Stimulated activated CD8-positive, alpha-beta memory T cell treated with anti-CD3 and anti-CD28 coated beads, Interleukin-12 subunit alpha, Interleukin-12 subunit beta, amount 100 ng/mL, for 24 hours (primary cell): ENCODE data around the gene WDR86.

Source experiments
- DNase-seq: peaks from one replicate; pipeline ENCODE4 v3.0.0-alpha.2; 2020; ENCODE audit errors: extremely low read depth

The WDR86 gene

DNA sequence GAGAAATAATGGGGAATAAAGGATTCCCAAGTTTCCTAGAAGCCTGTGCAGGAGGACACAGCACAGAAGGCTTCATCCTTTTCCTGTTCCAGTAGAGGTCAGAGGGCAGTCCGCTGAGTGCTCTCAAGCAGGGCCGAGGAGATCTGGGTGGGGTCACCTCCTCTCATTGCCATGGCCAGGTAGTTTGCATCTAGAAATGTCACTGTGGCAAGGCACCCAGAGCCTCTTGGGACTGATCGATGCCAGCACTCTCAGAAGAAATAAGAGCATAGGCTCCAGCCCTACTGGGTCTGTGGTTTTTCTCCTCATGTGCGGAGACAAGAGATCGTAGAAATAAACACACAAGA, 60.4 kb downstream of the WDR86 start:
- DNase-seq, result no peak

DNA sequence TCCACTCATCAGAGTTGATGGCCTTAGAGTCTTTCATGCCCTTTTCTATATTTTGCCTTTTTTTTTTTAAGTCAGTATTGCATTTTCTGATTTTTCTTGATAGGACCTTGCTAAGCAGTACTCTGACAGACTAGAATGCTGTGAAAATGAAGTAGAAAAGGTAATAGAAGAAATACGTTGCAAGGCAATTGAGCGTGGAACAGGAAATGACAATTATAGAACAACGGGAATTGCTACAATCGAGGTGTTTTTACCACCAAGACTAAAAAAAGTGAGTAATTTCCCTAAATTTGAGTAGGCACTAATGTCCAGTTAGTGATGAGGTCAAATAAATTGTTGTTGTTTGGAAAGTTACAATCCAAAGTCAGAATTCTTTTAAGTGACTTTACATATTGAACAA, 60.9 kb downstream of the WDR86 start:
- no peak for DNase-seq

DNA sequence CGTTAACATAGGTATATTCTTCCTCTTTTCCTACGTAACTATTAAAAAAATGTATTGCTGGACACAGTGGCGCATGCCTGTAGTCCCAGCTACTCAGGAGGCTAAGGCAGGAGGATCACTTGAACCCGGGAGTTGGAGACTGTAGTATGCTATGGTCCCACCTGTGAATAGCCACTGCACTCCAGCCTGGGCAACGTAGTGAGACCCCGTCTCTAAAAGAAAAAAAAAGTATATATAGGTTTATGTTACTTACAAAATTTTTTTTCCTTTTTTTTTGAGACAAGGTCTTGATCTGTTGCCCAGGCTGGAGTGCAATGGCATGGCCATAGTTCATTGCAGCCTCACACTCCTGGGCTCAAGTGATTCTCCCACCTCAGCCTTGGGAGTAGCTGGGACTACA, 62.6 kb downstream of the WDR86 start:
- DNase-seq, result no peak

DNA sequence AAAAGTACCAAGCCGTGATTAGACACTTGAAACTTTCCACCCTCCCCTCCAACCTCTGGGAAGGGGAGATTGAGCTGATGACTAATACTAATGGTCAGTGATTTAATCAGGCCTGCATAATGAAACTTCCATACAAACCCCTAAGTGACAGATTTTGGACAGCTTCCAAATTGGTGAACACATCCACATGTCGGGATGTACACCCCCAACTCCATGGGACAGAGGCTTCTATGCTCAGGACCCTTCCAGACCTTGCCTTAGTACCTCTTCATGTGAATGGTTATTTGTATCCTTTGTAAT, 63.4 kb downstream of the WDR86 start:
- no peak for DNase-seq

DNA sequence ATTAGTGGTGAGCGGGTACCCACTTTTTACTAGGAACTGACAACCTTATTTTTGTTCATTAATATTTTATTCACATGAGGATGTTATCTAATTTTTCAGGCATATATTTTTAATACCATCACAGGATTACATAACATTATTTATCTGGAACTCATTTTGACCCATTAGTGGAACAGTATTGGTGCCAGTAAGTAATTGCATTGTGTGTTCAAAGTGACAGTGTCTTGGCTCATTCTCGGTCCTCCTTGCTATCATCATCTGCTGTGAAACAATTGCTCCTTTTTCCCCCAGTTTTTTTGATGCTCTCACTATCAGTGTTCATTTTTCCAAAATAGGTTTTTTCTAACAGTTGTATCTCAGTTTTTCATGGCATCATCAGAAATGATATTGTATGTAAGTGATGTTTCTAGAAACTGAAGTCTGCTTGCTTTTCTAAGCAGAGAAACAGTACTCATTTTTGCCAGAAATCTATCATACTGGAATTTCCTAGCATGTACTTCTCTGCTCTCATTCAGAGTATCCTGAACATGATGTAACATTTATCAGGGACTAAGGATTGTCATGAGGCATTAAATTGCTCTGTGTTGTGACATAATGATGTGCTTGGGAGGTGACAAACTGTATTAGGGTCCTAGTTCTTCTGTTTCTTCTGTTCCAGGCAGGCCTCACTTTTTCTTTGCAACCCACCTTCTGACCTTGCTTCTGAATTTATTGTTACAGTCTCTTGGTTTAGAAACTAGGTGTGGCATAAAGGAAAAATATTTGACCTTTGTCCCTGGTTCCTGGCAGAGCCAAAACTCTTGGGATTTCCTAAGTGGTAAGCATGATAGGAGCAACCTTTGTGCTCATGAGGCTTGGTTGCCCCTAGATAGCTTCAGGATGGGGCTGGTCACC, 64.0 kb downstream of the WDR86 start:
- DNase-seq, result no peak

DNA sequence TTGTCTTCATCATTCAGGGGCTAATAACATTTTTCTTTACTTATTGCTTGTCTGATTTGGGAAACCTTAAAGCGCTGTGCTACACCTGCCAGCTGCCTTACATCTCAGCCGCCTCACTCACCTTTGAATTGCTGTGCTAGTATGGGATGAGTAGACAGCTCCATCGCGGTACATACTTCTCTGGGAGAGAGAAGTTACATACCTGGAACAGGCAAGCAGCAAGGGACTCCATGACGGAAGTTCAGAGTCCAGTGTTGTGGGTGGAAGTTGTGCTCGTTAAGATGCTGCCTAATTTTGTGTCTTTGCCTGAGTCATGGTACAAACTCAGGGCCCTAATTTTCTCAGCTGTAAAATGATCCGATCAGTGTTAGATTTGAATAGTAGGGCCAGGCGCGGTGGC, 66.3 kb downstream of the WDR86 start:
- no peak for DNase-seq

DNA sequence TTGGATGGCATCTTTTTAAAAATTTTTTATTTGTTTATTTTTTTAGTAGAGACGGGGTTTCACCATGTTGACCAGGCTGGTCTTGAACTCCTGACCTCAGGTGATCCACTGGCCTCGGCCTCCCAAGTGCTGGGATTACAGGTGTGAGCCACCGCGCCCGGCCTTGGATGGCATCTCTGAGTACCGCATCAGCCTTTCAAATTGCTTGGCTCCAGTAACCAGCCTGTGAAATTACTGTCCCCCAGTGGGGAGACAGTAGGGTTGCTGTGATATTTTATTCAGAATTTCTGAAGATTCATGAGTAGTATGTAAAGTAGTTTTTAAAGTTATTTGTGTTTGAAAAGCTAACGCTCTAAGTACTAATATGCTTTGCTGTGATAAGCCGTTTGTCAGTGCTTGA, 67.0 kb downstream of the WDR86 start:
- DNase-seq, result no peak

DNA sequence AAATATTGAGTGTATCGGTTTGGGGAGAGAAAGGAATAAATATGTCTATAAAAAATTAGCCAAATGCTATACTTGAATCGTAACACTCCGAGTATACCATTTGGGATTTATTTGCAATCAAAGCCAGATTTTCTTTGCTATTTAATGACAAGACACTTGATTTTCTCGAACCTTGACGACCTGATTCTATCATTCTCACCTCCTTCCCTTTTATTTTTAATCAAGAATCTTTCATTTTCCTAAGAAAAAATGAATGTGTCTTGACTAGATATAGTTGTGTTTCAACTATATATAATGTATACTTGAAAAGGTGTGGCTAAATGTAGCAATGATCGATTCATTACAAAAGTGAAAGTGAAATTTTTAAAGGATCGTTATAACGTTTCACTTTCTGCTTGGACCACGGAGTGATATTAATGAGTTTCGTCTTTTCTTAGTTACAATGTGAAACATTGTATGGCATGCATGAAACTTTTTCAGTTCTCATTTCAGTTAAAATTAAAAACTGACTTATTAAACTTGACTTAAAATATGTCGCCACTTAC, 67.7 kb downstream of the WDR86 start:
- DNase-seq, result no peak

DNA sequence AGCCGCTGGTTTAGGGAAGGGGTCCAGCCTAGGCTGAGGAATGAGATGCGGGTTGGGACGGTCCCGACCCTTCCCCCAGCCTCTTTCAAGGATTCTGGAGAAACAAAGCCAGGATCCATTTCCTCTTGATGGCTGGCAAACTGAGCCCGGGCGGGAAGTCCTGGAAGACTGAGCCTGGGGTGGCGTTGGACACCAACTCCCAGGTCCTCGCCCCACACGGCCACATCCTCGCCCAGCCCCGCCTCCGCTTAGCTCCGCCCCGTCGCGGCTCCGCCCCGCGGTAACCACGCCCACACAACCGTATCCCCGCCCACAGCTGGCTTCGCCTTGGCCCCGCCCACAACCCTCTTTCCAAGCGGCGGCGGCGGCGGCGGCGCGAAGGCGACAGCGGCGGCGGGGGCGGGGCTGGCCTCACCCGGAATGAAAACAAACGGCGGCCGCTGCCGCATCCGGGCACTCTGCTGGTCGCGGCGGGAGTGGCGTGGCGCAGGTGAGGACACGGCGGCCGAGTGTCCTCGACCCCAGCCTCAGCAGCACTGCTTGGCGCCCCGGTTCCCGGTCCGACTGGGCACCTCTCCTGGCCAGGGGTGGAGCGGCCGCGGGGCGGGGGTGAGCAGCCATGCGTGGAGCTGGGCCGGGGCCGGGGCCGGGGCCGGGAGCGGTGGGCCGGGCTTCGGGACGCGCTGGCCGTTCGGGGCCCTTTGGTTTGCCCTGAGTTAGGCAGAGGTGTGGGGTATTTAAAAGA, 68.3 kb downstream of the WDR86 start, which contains the start of gene NUB1:
Gene NUB1 (plus strand): TSS at position 456 of the 745 bp plus-strand sequence. CDS start 3,538 bp downstream, outside the sequence.
- DNase-seq, result peak; percentile 75

DNA sequence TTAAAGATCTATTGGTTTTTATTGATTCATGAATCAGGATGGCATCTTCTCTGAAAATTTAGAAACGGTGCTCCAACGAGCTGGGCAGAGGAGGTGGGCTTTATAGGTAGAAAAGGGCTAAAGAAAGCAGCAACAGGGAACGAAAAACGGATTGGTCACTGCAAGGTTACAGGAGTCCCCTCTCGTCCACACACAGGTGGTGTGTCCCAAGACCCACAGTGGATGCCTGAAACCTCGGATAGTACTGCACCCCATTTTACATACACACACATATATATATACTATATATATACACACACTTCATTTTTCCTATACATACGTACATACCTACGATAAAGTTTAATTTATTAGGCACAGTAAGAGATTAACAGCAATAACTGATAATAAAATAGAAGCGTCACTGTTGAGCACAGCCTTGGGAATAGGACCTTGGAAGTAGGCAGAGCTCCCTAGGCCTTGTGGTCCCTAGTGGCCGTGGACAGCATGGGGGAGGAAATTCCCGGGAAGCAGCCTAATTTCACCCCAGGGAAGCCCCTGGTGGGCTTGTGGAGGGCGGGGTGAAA, 69.0 kb downstream of the WDR86 start:
- DNase-seq, result no peak

DNA sequence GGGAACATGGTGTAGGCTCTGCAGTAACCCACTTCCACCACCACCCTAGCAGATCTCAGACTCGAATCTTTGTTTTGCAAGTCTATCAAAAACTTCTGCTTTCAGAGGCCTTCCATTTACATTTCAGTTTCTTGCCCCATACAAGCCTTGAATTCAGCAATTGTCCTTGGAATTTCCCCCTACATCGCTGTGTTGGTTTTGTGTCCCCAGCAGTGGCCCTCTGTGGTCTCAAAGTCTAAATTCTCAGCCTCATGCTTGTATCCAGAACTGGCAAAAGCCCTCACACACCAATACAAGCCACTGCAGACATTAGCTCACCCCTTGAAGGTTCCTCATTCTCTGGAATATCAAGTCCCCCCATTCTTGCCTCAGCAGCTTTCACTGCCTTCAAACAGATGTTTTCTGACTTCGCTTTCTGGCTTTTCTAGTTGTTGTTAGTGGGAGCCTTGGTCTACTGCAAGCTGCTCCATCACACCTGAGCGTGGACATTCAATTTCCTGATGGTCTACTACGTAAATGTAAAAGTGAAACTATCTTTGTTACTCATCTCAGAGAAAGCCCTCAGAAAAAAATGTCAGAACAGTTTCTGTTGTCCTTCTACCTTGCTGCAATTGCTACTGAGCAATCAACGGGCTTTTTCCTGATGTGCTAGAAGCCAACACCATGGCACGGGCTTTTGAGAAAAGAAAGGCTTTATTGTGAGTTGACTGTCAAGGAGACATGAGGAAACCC, 70.0 kb downstream of the WDR86 start:
- DNase-seq, result no peak

DNA sequence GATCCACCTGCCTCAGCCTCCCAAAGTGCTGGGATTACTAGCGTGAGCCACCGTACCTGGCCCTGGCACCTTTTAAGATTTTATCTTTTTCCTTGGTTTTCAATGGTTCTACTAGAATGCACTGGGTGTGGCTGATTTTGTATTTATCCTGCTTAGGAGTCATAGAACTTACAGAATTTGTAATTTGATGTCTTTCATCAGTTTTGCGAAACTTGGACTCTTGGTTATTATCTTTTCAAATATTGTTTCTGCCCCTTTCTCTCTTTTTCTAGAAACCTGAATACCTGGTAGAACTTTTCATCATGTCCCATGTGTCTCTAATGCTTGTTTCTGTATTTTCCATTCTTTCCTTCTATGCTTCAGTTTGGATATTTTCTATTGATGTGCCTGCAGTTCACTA, 71.0 kb downstream of the WDR86 start:
- no peak for DNase-seq

DNA sequence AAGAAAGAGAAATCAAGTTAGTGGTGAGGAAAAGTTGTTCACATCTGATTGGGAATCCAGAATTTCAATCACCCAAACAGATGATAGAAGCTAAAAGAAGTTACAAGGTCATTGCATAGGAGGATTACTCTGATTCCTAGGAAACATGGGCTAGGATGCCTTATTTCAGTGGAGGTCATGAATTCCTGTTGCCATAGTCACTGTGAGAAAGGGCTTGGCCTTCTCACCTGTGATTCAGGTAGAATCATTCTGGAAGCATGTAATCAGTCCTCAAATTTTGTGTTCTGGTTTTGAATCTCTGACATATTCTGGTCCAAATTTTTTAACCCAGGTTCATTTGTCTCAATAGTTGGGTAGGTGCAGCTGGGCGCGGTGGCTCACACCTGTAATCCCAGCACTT, 72.5 kb downstream of the WDR86 start:
- no peak for DNase-seq

DNA sequence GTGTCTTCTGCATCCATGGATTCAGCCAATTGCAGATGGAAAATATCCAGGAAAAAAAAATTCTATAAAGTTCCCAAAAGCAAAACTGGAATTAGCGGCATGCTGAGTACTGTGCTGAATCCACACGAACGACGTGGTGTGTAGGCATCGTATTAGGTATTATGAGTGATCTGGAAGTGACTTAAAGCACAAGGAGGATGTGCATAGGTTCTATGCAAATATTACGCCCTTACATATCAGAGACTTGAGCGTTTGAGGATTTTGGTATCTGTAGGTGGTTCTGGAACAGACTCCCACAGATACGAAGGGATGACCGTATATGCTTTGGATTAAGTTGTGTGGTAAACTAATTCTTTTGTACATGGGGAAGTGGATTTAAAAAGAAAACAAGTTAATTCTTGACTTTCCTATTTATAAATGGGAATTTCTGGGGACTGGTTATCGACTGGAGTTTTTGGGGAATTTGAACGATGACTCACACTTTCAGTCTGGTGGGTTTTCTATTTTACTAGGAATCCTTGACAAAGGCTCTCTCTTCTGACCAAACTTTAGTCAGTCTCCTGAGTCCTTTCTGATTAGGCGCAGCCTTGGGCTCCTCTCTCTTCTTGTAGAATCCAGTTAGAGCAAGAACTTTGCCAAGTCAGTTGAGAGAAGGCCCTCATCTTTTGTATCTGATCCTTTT, 73.7 kb downstream of the WDR86 start:
- DNase-seq, result no peak

DNA sequence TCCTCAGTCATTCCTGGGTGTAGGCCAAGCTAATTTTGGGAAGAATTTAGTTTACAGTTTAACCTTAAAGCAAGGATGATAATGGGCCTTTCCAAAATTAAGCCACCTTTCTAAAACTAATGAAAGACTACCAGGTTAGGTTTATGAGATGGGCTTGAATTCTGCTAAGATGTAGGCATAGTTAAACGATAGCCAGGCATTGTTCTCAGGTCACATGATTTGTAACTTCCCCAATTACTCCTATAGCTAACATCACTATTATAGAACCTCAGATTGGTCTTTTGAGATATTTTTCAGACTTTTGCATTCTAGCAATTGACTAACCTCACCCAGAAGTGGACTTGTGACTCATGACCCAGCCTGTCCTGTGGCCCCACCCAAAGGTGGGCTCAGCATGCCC, 75.2 kb downstream of the WDR86 start:
- DNase-seq, result no peak
